ENCODE results near the gene AADAC. TPM values are rescaled to one million over a fixed set of nuclear protein-coding genes. Genes with fewer than 3 reads are reported as not detected.
A peak's percentile ranks its signal among the peaks of the same experiment; 100 is the strongest.

The AADAC gene
- total and polyA plus RNA-seq, 4 donors, result 4.4 to 33.3 (median 8.2) TPM

DNA sequence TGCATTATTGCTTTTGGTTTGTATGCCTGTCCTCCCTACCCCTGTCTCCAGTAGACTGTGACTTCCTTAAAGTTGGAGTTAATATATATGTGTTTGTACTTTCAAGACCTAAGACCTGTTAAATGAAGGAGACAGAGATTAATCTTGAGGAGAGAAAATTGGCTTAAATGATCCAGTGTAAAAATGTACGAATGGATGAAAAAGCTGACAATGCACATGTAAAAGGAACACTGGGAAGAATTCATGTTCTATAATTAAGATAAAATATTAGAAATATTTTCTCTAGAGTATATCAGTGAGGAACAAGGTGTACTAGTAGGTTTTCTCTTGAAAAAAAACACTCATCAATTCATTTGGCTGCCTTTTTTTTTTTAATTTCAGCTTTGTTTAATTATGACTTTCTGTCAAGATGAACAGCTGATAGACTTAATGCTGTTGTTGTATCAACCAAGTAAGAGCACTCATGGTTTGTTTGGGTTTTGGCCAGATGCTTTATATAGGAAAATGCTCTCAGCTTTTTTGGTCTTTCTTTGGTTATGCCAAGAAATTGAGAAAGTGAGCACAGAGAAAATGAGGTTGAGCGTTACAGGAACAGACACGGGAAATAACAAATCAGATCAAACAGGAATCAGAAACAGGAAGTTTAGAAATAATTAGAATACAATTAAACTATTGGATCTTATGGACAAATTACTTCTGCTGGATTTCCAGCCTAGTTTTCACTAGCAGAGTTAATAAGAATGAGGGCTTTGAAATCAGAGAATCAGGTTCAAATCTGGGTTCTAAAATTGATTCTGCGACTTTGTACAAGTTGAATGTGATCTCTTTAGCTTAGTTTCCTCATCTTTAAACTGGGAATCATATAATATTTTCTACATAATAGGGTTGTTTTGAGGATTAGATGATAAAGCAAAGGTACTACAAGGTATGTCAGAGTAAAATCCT is 38.3 kb upstream of the AADAC start:
- no peak overlapping the region for H3K4me3 ChIP-seq
- no peak for ATAC-seq (ENCODE audit: insufficient read depth, low FRiP score)
- WGBS, 2 donors, result 51 to 53% methylated on average over 4 of the region's 4 CpGs

DNA sequence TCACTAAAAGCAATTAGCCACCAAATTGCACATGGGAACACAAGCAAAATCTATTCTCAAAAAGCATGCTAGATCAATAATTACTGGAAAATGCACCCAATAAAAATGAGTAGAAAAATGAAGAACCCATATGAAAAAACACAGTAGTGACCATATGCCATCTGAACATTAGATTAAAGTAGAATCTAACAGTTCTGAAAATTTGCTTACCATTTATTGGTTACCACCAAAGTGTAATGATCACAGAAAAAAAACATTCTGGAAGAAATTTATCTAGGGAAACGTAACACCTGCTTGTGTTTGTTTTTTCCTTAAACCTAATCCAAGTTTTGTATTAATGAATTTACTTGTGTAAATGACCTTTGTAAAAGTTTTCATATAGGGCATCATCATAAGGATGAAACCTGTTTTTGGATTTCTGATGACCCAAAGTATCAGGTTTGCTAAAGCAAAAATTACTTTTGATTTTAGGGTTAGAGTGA is 37.6 kb upstream of the AADAC start:
- 83 to 87% methylated on average over 1 of the region's 1 CpG for WGBS, 2 donors
- ATAC-seq (ENCODE audit: insufficient read depth, low FRiP score), result no peak
- no peaks in the 10 kb centered on the region for H3K9me3 ChIP-seq (ENCODE audit: control insufficient read depth in 4 of 4, insufficient read depth in 3 of 4, low read length in 3 of 4)
- H3K27me3 ChIP-seq (ENCODE audit: control insufficient read depth in 3 of 3, insufficient read depth in 3 of 3, low read length in 2 of 3), result no peaks in the 10 kb centered on the region
- no peak overlapping the region for H3K4me3 ChIP-seq
- H3K9ac ChIP-seq (ENCODE audit: insufficient read depth in 1 of 2, low read length in 2 of 2), result no peak overlapping the region
- H3K27ac ChIP-seq (ENCODE audit: low read depth in 1 of 2, low read length in 1 of 2), result no peak overlapping the region
- no peak for DNase-seq
- TF ChIP-seq, protein P1, sequence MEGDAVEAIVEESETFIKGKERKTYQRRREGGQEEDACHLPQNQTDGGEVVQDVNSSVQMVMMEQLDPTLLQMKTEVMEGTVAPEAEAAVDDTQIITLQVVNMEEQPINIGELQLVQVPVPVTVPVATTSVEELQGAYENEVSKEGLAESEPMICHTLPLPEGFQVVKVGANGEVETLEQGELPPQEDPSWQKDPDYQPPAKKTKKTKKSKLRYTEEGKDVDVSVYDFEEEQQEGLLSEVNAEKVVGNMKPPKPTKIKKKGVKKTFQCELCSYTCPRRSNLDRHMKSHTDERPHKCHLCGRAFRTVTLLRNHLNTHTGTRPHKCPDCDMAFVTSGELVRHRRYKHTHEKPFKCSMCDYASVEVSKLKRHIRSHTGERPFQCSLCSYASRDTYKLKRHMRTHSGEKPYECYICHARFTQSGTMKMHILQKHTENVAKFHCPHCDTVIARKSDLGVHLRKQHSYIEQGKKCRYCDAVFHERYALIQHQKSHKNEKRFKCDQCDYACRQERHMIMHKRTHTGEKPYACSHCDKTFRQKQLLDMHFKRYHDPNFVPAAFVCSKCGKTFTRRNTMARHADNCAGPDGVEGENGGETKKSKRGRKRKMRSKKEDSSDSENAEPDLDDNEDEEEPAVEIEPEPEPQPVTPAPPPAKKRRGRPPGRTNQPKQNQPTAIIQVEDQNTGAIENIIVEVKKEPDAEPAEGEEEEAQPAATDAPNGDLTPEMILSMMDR (IDR thresholded peaks at IDR 0.05; ENCODE audit: control extremely low read depth, extremely low read depth), result no peak
- no peaks in the 10 kb centered on the region for H3K36me3 ChIP-seq (ENCODE audit: control insufficient read depth in 4 of 4, insufficient read depth in 4 of 4, low read length in 4 of 4)
- H3K4me1 ChIP-seq (ENCODE audit: control insufficient read depth in 5 of 5, insufficient read depth in 5 of 5, low read length in 5 of 5), result peaks cover 0 to 3% (median 2%) of the 10 kb centered on the region in 5 donors

More for the DNA sequence above, 38.3 kb upstream of the AADAC start:
- DNase-seq, result peak in 2 of 3 donors; percentile 16 to 43
- Histone ChIP-seq H3K4me1 (ENCODE audit: control insufficient read depth in 5 of 5, insufficient read depth in 5 of 5, low read length in 5 of 5) (peaks cover 0 to 10% (median 4%) of the 10 kb centered on the region in 5 donors), H3K27ac (ENCODE audit: low read depth in 1 of 2, low read length in 1 of 2) (no peak overlapping the region), H3K36me3 (ENCODE audit: control insufficient read depth in 4 of 4, insufficient read depth in 4 of 4, low read length in 4 of 4) (no peaks in the 10 kb centered on the region), H3K9ac (ENCODE audit: insufficient read depth in 1 of 2, low read length in 2 of 2) (no peak overlapping the region), H3K9me3 (ENCODE audit: control insufficient read depth in 4 of 4, insufficient read depth in 3 of 4, low read length in 3 of 4) (no peaks in the 10 kb centered on the region), H3K27me3 (ENCODE audit: control insufficient read depth in 3 of 3, insufficient read depth in 3 of 3, low read length in 2 of 3) (no peaks in the 10 kb centered on the region)
- TF ChIP-seq, protein P1 (IDR thresholded peaks at IDR 0.05; ENCODE audit: control extremely low read depth, extremely low read depth), result no peak

DNA sequence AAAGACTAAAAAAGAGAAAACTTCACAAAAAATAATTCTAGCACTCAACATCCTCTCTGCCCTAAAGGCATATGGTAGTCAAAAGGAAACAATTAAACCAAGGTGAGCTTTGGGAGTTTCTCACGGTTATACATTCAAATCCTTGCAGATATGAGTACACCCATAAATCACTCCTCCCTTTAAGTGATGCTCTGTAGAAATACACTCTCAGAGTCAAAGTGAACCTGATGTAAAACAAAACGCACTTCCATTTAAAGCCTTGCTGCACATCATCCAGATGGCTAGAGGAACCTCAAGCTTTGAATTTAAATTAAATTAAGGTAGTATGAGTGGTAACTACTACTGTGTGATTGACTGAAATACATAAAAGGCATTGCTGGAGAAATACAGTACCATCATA is 36.0 kb upstream of the AADAC start:
- H3K36me3 ChIP-seq (ENCODE audit: control insufficient read depth in 4 of 4, insufficient read depth in 4 of 4, low read length in 4 of 4), result no peaks in the 10 kb centered on the region
- no peak overlapping the region for H3K9ac ChIP-seq (ENCODE audit: insufficient read depth in 1 of 2, low read length in 2 of 2)
- H3K27ac ChIP-seq (ENCODE audit: low read depth in 1 of 2, low read length in 1 of 2), result no peak overlapping the region
- no peaks in the 10 kb centered on the region for H3K27me3 ChIP-seq (ENCODE audit: control insufficient read depth in 3 of 3, insufficient read depth in 3 of 3, low read length in 2 of 3)
- ATAC-seq (ENCODE audit: insufficient read depth, low FRiP score) (no peak), DNase-seq (no peak)
- TF ChIP-seq, protein P1 (IDR thresholded peaks at IDR 0.05; ENCODE audit: control extremely low read depth, extremely low read depth), result no peak
- WGBS, 2 donors, result 94 to 99% methylated on average over 2 of the region's 2 CpGs
- H3K9me3 ChIP-seq (ENCODE audit: control insufficient read depth in 4 of 4, insufficient read depth in 3 of 4, low read length in 3 of 4), result no peaks in the 10 kb centered on the region
- H3K4me3 ChIP-seq, result no peak overlapping the region
- no peaks in the 10 kb centered on the region for H3K4me1 ChIP-seq (ENCODE audit: control insufficient read depth in 5 of 5, insufficient read depth in 5 of 5, low read length in 5 of 5)

All from lung (tissue), 12 donors.